Sciatic nerve (tissue), 2 donors: ENCODE data around the gene ACCS. TPM values are rescaled to one million over a fixed set of nuclear protein-coding genes. Genes with fewer than 3 reads are reported as not detected.
A peak's percentile ranks its signal among the peaks of the same experiment; 100 is the strongest.

ENCODE experiments used
- ATAC-seq: fragments of 200-7000 bp; cut with Tn5 transposase; one replicate; pipeline ENCODE4 v1.9.1; 2020; ENCODE audit warnings: mild to moderate bottlenecking, moderate library complexity
- DNase-seq: peaks from one replicate; pipeline ENCODE4 v3.0.0-alpha.2; 2020; ENCODE audit warnings: low spot score
- intact Hi-C: fragments of 100-400 bp; cut with DNase I; formaldehyde crosslinking; loops from one replicate; pipeline ENCODE4 v1.14.2; 2022
- total RNA-seq: library from RNA; stranded (reverse); fragmentation: NEBNext Ultra II Directional; extraction: Animal tissue kit (Norgen Biotek cat#: 25700); gene quantifications from one replicate; pipeline ENCODE4 v1.2.1, GENCODE V29; 2021
- donor health status: DM: no; HTN: no; CAD: no.
- donor health status: DM: no; HTN: no; CAD: no.

Gene ACCS
- total RNA-seq, 1 donor from 2014 or later, result 71.6 TPM

- ATAC-seq (no peak), DNase-seq (no peak)
These were observed 31.4 kb upstream of the ACCS start for GRCh38 chr11:44034639-44035038.

GRCh38 chr11:44036811-44037657, 29.0 kb upstream of the ACCS start:
- peak; percentile 89 for DNase-seq
- intact Hi-C loops, result loop anchor here (5.0 to 10.0 kb wide), 2 partner anchors 92 to 150 kb away; partner anchors contain the start of gene C11orf96

More at GRCh38 chr11:44034639-44035038, 31.4 kb upstream of the ACCS start:
- intact Hi-C loops, result loop anchor here (5.0 to 10.0 kb wide), 2 partner anchors 90 to 147 kb away; partner anchors contain the start of gene C11orf96

GRCh38 chr11:44037658-44037998, 28.4 kb upstream of the ACCS start:
- DNase-seq (no peak), ATAC-seq (no peak)

More at GRCh38 chr11:44036811-44037657, 29.0 kb upstream of the ACCS start:
- ATAC-seq, result peak; percentile 98

DNA sequence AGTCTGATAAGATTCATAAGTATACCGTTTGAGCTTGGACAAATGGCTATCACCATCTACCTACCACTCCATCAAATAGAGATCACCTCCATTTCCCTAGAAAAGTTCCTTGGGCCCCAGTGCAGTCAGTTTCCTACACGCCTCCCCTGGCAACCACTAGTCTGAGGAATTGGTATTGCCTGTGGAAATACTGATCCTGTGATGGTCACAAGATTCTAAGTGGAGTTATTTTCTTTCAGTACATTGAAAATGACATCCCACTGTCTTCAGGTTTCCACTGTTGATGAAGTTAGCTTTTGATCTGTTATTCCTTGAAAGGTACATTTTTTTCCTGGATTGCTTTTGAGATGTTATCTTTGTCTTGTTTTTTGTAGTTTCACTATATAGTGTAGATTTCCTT, 22.9 kb upstream of the ACCS start:
- ATAC-seq, result no peak
- intact Hi-C loops, result no loop called here
- DNase-seq, result no peak

More at GRCh38 chr11:44037658-44037998, 28.4 kb upstream of the ACCS start:
- intact Hi-C loops, result loop anchor here (5.0 to 10.0 kb wide), 2 partner anchors 93 to 150 kb away; partner anchors contain the start of gene C11orf96

GRCh38 chr11:44046182-44046581, 19.9 kb upstream of the ACCS start:
- intact Hi-C loops, result no loop called here
- no peak for DNase-seq
- no peak for ATAC-seq

DNA sequence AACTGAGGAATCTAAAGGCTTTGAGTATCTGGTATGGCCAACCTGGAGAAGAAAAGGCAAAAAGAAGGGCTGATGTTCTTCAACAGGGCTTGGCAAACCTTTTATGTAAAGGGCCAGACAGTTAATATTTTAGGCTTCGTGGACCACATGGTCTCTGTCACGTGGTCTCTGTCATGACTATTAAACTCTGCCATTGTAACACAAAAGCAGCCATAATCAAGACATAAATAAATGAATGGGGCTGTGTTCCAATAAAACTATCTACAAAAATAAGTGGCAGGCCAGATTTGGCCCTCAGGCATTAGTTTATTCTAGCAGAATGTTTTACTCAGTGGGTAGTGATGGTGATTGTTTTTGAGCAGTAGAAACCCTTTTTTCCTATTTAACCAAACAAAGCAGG, 18.8 kb upstream of the ACCS start:
- intact Hi-C loops, result no loop called here
- no peak for ATAC-seq
- DNase-seq, result no peak

- intact Hi-C loops, result no loop called here
- DNase-seq (no peak), ATAC-seq (no peak)
These were observed 18.1 kb upstream of the ACCS start, which contains the start of gene ACCSL for GRCh38 chr11:44047931-44048431. Gene ACCSL, plus strand, starts transcription at chr11:44047981. Its CDS starts 56 bp downstream, at chr11:44048037.

GRCh38 chr11:44049832-44050231, 16.2 kb upstream of the ACCS start:
- intact Hi-C loops, result no loop called here
- no peak for ATAC-seq
- DNase-seq, result no peak

GRCh38 chr11:44051171-44051570, 14.9 kb upstream of the ACCS start:
- DNase-seq, result no peak
- intact Hi-C loops, result no loop called here
- no peak for ATAC-seq

DNA sequence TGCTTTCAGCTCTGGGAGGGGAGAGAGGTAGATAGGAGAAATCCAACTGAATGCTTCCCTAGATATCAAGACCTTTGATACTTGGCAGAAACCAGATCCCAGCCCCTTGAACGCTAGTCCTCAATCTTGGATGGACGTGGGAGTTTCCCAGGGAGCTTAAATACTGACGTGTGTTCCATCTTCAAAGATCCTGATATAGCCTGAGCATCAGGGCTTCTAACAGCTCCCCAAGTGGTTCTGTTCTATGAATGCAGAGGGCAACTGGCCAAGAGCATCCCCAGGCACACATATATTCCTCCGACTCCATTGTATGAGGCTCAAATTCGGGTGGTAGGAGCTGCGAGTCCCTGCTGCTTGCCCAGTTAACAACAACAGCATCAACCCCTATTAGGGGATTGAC, 8.7 kb upstream of the ACCS start:
- ATAC-seq, result no peak
- intact Hi-C loops, result no loop called here
- DNase-seq, result no peak

GRCh38 chr11:44058275-44058674, 7.8 kb upstream of the ACCS start:
- intact Hi-C loops, result no loop called here
- ATAC-seq, result no peak
- DNase-seq, result no peak

- ATAC-seq, result no peak
- intact Hi-C loops, result no loop called here
- DNase-seq, result no peak
These were observed 859 bp upstream of the ACCS start for GRCh38 chr11:44065161-44065661.

GRCh38 chr11:44066732-44067141, 667 bp downstream of the ACCS start:
- no peak for DNase-seq
- peak; percentile 25 for ATAC-seq
- intact Hi-C loops, result no loop called here

- ATAC-seq (no peak), DNase-seq (no peak)
- intact Hi-C loops, result no loop called here
These were observed 1.2 kb downstream of the ACCS start for GRCh38 chr11:44067266-44067665.

DNA sequence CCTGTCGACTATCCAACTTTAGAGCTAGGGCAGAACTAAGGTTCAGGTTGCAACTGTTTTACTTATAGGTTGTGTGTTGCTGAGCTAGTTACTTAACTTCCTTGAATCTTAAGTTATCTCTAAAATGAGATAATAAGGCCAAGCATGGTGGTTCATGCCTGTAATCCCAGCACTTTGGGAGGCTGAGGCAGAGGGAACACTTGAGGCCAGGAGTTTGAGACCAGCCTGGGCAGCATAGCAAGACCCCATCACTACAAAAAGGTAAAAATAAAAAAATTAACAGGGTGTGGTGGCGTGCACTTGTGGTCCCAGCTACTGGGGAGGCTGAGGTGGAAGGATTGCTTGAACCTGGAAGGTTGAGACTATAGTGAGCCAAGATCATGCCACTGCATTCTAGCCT, 2.1 kb downstream of the ACCS start:
- intact Hi-C loops, result no loop called here
- DNase-seq, result no peak
- ATAC-seq, result no peak

- ATAC-seq (no peak), DNase-seq (no peak)
- intact Hi-C loops, result no loop called here
These were observed 5.1 kb downstream of the ACCS start for GRCh38 chr11:44071157-44071556.

DNA sequence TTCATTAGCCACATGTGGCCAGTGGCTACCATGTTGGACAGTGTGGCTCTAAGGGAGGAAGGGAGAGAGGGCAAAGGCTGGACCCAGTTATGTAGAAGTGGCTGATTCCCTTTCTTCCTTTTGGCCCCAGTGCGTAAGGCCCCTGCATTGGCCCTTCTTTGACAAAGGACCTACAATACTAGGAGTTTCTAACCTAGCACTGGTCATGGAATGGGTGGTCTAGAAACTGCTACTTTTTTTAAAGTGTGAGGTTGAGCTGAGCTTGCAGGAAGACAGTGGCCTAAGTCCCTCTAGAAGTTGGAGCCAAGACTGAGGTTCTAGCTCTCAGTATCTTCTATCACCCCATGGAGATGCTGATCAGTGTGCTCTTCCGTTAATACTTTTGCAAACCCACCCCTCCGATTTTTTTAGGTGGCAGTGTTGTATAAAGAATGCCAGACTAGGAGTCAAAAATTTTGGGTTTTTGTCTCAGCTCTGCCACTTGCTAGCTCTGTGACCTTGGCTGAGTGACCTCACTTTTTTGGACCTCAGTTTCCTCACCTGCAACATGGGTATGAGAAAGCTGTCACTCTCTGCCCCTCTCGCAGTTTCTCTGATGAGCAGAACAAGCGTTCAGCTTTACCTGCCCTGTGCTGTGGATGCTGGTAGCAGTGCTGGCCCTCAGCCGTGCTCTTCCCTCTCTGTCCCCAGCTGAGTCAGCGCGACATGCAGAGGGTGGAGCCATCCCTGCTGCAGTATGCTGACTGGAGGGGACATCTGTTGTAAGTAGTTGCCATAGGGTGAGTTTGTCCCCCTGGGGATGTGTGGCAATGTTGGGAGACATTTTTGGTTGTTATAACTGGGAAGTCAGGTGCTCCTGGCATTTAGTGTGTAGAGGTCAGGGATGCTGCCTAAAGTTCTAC, 6.9 kb downstream of the ACCS start:
- intact Hi-C loops, result no loop called here
- ATAC-seq, result no peak
- no peak for DNase-seq

DNA sequence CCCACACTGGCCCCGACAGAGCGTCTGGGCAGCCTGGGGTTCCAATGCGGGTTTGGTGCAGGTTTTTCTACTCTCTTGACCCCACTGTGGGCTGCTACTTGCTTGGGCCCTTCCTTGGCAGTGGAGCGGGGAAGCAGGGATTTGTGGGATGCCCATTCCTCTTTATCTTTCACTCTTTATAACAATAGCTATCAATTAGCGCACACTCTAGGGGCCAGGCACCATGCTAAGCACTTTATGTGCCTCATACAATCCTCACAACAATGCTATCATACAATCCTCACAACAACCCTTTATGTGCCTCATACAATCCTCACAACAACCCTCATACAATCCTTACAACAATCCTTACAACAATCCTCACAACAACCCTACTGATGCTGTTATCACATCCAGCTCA, 12.7 kb downstream of the ACCS start:
- DNase-seq (no peak), ATAC-seq (no peak)
- intact Hi-C loops, result no loop called here

DNA sequence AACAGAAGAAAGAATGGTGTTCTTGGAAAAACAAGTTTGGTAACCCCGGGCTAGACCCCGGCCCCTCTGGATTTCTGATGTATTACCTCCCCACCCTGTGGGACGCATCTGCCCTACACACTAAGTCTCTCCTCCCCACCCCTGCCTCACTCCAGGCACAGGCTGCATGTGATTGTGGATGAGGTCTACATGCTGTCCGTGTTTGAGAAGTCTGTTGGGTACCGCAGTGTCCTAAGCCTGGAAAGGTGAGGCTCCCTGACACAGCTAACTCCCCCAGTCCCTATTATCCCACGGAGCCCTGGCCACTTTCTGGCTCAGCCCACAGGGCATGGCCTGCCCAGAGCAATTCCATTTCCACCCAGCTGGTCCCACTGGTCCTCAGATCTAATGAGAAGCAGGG, 13.3 kb downstream of the ACCS start:
- intact Hi-C loops, result no loop called here
- no peak for DNase-seq
- no peak for ATAC-seq
